HG03139 (cell line): ENCODE results near the gene CRISPLD2.
"Not testable (repeated sequence)": the region's sequence is repeated elsewhere in the genome, so short reads cannot be mapped to it uniquely, and the experiment has no call there.

Experiments used
- ATAC-seq: cut with Tn5 transposase; IDR thresholded peaks from one replicate; pipeline ENCODE4 v1.9.1; 2021; ENCODE audit not compliant: unreplicated experiment

CRISPLD2 gene

GRCh38 chr16:84927621-84928591, 108.1 kb downstream of the CRISPLD2 start:
- no peak for ATAC-seq

DNA sequence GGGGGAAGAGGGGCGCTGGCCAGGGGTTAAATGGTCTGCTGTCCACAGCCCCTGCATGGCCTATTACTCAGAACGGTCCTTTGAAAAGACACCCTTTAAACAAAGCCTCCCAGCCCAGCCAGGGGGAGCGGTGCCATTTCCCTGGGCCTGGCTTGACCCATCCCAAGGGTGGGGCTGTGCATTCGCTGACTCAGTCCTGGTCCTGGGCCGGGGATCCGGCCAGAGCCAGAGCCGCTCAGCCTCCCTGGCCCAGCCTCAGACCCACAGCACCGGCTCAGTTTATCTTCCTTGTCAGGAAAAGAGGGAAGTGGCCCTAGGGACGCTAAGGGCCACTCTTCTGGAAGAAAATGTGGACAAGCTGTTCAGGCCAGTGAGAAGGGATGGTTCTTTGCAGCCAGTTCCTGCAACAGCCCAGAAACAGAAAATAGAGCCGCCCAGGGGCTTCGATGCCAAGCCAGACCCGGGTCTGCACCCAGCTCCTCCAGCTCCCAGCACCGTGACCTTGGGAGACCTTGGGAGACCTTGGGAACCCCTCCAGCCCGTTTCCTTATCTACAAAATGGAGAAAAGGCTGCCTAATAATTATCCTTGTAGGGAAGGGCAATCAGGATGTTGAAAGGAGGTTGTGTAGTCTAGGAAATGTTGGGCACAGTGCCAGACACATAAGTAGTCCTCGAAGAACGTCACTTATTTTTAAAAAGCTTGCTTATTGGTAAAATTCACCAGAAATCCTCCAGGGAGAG, 109.1 kb downstream of the CRISPLD2 start:
- ATAC-seq = no peak

- no peak for ATAC-seq
Observed at GRCh38 chr16:84929421-84930297, 109.9 kb downstream of the CRISPLD2 start.

DNA sequence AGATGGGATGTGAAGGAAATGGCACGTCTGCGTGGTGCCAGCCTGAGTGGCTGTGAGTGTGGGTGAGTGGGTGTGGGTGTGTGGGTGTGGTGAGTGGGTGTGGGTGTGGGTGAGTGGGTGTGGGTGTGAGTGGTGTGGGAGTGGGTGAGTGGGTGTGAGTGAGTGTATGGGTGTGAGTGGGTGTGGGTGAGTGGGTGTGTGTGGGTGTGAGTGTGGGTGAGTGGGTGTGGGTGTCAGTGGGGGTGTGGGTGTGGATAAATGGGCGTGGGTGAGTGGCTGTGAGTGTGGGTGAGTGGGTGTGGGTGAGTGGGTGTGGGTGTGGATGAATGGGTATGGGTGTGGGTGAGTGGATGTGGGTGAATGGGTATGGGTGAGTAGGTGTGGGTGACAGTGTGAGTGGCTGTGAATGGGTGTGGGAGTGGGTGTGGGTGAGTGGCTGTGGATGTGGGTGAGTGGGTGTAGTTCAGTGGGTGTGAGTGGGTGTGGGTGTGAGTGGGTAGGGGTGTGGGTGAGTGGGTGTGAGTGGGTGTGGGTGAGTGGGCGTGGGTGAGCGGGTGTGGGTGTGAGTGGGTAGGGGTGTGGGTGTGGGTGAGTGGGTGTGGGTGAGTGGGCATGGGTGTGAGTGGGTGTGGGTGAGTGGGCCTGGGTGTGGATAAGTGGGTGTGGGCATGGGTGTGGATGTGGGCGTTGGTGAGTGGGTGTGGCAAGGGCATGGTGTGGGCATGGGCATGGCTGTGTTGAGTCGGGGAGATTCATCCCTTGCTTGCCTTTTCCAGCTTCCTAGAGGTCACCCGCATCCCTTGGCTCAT, 110.7 kb downstream of the CRISPLD2 start:
- ATAC-seq = no peak

GRCh38 chr16:84931107-84931494, 111.3 kb downstream of the CRISPLD2 start:
- ATAC-seq = no peak

- ATAC-seq = no peak
Observed at GRCh38 chr16:84931506-84931905, 111.7 kb downstream of the CRISPLD2 start.

- no peak for ATAC-seq
Observed at GRCh38 chr16:84932681-84933080, 112.9 kb downstream of the CRISPLD2 start.

GRCh38 chr16:84933774-84934631, 114.2 kb downstream of the CRISPLD2 start:
- ATAC-seq = no peak

GRCh38 chr16:84937196-84938005, 117.6 kb downstream of the CRISPLD2 start:
- ATAC-seq = no peak

DNA sequence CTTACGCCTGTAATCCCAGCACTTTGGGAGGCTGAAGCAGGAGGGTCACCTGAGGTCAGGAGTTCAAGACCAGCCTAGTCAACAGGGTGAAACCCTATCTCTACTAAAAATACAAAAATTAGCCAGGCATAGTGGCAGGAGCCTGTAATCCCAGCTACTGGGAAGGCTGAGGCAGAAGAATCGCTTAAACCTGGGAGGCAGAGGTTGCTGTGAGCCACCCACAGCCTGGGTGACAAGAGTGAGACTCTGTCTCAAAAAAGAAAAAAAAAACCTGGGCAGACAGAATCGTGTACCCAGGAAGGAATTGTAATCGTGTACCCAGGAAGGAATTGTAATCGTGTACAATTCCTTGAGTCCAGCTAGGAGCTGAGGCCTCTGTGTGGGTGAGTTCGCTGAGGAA, 118.8 kb downstream of the CRISPLD2 start:
- ATAC-seq = not testable (repeated sequence)

DNA sequence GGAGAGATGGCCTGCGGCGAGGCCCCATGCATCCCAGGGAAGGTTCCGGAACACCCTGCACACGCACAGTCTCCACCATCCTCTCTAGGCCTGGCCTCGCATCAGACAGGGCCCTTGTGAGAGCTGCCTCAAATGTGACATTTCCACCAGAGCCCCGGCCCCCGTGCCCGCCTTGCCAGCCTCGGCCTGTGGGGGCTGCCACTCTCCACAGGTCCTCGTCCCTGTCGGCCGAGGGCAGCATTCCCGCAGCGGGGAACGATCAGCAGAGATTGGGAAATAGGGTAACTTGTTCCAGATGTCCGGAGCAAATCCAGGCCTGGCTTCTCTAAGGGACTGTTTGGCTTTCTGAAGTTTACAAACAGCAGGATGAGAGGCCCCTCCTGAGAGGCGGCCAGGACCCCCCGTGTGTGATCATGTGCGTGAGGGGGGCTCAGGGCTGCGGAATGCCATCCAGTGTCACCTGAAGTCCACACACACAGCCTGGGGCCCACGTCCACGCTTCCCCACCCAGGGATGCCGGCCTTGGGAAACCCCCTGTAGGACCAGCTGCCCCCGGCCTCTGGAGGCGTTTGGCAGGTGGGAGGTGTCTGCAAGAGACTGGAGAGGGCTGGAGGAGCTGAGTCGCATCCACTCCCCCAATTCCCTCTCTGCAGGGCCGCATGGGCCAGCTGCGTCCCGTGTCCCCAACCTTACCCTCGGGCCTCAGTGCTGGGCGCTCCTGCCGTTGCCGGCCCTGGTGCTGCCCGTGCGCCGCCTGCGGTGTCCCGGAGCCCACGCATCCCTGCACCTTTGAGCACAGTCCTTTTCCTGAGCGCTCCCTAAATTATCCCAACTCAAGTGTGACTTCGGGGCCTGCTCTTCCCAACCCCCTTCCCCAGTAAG, 121.1 kb downstream of the CRISPLD2 start:
- ATAC-seq = no peak

DNA sequence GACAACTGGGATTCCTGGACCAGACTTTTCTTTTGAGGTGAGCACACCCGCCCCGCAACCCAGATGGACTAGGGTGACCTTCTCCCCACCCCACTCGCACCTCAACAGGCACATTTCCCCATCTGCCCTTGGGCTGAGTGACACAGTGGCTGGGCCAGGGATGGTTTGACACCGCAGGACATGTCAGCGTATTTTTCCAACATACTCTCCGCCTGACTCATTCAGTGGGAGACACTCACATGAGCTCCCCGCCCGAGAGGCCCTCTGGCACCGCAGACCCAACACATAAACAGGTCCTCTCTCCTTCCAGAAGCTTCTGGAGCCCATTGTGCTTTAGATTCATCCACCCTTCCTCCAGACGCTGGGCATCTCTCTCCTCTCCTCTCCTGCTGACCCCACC, 122.1 kb downstream of the CRISPLD2 start:
- no peak for ATAC-seq

DNA sequence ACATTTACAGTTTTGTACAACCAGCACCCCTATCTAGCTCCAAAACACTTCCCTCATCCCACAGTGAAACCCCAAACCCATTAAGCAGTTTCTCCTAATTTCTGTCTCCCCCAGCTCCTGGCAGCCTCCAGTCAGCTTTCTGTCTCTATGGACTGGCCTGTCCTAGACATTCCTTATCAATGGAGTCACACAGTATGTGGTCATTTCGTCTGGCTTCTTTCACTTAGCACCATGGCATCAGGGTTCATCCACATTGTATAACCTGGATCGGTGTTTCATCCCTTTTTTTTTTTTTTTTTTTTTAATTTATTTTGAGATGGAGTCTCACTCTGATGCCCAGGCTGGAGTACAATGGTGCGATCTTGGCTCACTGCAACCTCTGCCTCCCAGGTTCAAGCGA, 123.0 kb downstream of the CRISPLD2 start:
- no peak for ATAC-seq

DNA sequence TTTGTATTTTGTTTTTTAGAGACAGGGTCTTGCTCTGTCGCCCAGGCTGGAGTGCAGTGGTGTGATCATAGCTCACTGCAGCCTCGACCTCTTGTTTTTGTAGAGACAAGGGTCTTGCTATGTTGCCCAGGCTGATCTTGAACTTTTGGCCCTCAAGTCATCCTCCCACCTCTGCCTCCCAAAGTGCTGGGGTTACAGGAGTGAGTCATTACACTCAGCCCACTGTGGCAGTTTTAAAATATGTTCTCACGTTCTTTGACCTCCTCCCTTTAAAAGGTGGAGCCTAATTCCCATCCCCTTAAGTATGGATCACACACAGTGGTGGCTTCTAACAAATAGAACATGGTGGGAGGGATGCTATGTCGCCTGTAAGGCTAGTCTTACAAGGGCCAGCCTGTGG, 123.8 kb downstream of the CRISPLD2 start:
- no peak for ATAC-seq

DNA sequence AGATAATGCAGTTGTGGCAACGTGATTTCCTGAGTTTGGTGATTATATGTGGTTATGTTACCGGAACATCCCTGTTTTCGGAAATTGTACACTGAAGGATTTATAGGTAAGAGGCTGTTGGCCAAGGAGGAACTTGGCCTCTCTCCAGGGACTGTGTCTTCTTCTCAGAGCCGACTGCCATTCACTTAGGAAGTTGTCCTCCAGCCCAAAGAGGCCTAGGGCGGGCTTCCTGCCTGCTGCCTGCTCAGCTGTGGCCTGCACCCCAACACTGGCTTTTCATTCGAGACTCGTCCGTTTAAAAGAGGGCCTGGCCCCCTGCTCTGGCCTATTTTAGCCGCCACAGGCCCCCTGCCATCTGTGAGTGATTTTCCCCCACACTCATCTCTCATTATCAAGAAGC, 127.2 kb downstream of the CRISPLD2 start:
- no peak for ATAC-seq

DNA sequence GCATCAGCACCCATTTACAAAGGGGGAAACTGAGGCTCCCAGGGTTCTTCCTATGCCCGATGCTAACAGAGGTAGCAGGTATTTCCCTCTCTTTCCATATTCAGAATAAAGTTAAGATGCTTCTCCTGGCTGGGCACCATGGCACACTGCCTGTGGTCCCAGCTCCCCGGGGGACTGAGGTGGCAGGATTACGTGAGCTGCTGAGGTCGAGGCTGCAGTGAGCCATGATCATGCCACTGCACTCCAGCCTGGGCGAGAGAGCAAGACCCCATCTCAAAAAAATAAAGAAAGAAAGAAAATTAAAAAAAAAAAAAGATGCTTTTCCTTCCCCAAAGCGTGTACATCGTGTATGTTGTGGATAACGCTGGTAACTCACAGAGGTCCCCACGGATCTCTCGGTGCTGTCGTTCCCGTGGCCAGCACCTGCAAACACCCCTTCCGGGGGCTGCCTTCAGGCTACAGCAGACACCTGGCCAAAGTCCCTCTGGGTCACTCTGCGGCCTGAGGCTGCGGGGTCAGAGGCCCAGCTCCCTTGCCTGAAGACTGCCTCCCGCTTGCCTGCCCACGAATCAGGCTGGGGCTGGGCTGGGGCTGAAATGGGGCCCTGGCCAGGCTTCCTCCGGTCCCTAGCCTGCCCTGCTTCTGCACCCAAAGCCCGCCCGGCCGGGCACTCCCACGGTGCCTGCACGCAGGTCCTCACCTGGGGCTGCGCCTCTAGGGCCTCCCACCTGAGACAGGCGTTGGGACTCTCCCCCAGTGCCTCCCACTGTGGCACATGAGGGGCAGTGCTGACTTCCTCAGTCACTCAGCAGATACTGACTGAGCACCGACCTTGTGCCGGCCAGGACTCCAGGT, 128.4 kb downstream of the CRISPLD2 start:
- no peak for ATAC-seq
